ENCODE data around the gene CBR1.

Gene CBR1

GRCh38 chr21:36069713-36070583 is at the start of gene CBR1:
TSS of gene CBR1 (plus strand) at chr21:36070024. CDS start at chr21:36070116, 92 bp downstream.
- FAIRE-seq: no peak

DNA sequence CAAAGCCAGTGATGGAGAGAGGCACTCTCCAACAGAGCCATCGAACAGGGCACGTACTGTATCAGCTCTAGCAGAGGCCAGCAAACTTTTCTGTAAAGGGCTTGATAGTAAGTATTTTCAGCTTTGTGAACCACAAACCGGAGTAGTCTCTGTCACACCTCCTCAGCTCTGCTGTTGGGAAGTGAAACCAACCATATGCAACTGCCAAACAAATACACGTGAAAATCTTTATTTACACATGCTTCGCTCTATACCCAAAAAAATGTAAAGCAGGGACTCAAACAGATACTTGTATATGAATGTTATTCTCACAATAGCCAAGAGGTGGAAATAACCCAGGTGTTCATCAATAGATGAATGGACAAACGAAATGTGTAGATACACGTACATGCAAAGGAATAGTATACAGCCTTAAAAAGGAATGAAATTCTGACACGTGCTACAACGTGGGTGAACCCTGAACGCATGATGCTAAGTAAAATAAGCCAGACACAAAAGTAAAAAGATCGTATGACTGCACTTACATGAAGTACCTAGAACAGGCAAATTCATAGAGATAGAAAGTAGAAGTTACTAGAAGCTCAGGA is 48.5 kb upstream of the CBR1 start:
- no peak for FAIRE-seq

DNA sequence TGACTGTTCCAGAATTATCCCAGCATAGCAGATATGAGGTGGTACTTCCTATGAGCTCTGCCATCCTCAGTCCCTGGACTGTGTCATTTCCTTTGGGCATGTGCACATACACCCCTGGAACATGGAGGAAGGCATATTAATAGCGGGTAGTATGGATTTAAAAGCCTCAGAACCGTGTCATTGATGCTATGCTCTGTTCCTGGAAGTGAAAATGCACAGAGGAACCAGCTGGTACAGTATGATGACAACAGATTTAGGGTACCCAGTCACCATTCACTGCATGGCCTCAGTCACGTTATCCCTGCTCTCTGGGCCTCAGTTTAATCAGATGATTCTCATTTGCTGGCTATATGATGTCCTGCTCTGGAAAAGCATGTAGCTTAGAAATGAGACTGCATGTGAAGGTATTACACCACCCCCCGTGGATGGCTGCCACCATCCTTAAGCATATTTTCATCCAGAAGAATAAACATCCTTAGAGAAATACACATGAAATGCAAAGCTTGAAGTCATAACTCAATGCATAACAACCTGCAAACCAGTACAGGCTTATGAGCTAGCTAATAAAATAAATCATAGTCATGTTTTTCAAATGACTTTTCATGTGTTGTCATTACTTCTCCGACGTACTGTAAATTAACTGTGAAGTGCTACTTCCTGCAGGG is 47.3 kb upstream of the CBR1 start:
- no peak for FAIRE-seq

DNA sequence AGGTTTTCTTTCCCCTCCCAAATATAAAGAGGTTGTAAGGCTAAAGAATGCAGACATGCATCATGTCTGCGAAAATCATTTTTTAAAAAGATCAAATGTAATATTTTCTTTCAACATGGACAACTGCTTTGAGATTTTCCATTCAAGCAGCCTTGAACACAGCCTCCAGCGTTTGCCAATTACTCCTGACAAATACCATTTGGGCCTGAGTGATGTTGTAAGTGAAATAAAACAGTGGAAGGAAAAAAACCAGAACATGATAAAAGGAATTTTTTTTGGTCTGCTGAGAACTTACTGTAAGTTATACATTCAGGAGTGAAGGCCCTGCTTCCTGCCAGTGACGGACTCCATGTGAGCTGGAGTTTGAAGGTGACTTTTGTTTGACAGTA is 46.7 kb upstream of the CBR1 start:
- FAIRE-seq: no peak

DNA sequence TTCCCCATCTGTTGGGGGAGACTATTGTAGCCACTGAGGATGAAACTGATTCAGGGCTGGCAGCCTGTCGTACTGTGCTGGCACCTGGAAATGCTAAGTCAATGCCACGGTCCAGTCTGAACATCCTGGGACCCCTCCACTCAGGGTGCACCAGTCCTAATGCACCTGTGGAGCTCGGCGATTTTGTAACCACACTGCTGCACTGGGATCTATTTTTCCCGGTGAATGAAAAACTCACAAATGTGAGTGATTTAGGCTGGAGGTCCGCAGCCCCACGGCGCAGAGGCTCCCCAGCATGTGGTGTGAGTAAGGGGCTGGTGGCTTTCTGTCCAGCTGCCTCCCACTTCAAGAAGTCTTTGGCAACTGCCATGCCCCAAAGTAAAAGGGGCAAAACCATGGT is 45.0 kb upstream of the CBR1 start:
- no peak for FAIRE-seq

GRCh38 chr21:36027347-36027746 is 42.5 kb upstream of the CBR1 start:
- FAIRE-seq: no peak

GRCh38 chr21:36028127-36029069 is 41.4 kb upstream of the CBR1 start:
- no peak for FAIRE-seq

GRCh38 chr21:36029309-36029708 is 40.5 kb upstream of the CBR1 start:
- FAIRE-seq: no peak

DNA sequence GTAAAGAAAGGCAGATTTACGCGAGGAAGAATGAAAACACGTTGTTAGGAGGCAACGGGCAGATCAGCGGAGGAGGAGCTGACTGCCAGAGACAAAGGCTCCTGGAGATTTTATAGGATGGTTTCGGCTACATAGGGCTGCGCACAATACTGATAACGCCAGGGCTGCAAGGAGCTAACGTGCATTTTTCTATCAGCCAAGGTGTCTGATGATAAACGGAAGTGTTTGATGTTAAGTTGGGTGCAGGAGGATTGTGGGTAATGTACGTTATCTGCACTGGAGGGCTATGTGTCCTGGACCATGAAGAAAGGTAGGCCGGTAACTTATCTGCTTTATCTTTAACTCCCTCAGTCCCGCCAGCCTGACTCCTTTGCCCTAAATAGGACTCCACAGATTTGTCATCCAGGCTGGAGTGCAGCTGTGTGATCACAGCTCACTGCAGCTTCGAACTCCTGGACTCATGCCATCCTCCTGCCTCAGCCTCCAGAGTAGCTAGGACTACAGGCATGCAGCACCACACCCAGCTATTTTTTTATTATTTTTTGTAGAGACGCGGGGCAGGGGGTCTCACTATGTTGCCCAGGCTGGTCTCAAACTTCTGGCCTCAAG is 39.1 kb upstream of the CBR1 start:
- FAIRE-seq: no peak

- FAIRE-seq: no peak
Observed at GRCh38 chr21:36032647-36033406, 37.0 kb upstream of the CBR1 start.

- no peak for FAIRE-seq
Observed at GRCh38 chr21:36034211-36034913, 35.5 kb upstream of the CBR1 start.

DNA sequence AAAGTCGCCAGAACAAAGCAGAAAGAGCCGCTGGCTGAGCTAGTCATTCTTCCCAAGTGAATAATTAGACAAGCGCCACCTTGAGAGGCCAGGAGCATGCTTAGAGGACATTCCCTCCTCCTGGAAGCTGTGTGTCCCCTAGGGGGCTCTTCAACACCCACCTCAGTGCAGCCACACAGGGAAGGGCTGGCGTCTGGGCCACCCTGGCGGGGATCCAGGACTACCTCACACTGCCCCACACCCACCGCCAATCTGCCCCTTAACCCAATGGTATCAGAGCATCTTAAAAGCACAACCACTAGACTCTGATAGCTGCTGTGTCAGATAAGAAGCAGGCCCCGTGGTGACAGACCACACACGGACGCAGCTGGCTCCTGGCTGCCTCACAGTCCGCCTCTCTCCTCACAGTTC is 34.4 kb upstream of the CBR1 start:
- FAIRE-seq: no peak

DNA sequence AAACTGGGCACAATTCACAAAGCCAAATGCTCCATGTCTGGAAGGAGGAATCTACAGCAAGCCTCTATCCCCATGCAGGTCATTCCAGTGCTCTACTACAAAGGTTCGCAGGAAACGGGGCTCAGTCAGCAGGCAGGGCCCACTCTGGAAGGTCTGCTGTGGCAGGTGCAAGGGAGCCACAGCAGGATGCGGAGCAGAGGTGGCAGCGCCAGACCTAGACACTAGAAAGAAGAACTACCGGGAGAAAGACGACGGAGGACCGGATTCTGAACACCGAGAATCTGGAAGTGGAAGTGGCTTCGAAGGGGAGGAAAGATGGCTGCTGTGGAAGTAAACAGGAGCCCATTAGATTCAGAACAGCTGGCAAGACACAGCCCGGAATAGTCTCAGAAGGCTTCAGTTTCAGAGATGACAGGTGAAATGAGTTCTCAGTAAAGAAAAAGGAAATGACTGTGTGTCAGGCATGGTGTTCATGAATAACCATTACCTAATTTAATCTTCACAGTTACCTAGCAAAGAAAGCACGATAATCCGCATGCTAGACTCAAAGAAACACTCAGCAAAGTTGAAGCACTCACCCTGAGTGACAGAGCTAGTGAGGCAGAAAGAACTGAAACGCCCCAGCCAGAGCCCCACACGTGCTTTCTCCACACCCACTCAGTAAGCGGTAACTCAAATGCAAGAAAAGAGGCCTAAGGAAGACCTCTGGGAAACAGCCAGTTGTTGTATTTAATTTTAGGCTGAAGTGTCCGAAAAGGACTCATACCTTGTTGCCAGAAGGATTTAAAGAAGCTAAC is 30.9 kb upstream of the CBR1 start:
- no peak for FAIRE-seq

DNA sequence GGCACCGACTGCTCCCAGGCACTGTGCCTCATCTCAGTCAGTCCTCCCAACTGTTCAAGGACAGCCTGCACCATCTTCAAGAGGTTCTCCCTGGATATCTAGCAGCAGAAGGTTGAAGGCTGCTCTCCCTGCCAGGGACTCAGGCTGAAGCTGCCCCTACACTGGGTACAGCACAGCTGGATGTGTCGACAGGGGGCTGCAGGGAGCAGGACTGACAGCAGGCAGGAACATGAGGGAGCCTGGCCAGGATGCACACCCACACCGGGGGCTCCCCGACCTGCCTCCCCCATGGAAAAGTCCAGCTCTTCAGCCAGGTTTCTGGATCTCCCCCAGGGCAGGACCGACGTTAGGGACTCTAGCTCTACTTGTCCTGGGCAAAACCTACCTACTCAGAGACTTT is 30.0 kb upstream of the CBR1 start:
- no peak for FAIRE-seq

DNA sequence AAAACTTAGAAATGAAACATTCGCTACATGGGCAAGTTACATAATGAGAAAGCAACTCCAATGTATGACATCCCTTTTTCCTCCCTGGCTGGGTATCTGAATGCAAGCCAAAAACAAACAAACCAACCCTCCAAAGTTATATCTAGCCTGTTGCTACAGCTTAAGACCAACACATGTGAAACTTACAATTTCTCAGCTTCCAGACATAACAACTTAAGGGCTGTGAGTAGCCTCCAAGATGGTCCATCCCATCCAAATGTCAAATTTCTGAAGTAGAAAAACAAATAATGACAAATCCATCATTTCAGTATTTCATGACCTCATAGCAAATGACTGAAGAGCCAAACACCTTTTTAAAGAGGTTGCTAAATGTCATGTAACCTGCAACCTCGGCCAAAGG is 29.4 kb upstream of the CBR1 start:
- FAIRE-seq: no peak

DNA sequence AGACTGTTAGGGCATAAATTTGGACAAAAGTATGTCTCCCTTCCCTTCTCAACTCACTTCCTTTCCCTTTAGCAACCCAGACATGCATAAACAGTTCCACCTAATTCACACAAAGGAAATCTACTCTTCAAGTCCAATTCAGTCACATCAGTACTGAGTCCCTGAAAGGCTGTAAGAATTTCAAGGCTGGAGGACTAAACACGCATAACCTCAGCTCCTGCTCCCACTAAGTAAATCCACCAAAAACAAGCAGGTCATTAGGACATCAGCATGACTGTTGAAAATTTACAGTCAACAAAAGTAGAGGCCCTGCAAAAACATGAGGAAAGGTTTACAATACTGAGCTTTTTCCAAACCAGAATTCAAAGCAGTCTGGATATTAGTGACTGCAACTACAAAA is 27.9 kb upstream of the CBR1 start:
- FAIRE-seq: no peak

DNA sequence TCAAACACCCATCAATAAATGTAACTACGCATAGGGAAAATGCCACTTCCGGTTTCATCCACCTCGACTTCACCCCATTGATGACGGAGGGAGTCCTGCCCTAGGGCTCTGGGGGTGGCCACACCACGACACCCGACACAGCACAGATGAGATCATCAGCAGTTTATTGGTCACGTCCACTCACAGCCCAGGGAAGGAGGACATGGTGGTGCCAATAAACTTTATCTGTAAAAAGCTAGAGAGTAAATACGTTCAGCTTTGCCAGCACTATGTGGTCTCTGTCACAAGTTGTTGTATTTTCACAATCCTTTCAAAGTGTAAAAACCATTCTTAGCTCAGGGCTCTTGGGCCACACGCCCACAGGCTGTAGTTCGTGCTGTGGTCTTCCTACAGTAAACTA is 25.8 kb upstream of the CBR1 start:
- no peak for FAIRE-seq

DNA sequence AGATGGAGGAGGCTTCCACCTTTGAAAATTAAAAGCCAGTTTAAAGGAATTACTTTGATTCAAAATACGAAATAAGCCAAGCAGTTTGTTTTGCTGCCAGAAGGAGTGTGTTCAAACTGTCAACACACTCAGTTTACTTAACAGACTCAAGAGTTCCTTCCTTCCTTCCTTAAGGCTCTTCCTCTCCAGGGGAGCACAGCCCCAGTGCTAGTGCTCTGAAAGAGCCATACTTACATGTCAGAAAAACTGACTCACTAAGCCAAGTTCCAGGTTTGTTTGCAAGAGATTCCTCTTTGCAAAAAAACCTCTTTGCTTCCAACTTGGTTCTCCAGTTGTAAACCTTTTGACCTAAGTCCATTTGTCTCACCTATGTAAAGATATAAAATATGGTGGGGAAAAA is 23.8 kb upstream of the CBR1 start:
- FAIRE-seq: no peak

GRCh38 chr21:36047139-36047538 is 22.7 kb upstream of the CBR1 start:
- FAIRE-seq: no peak

GRCh38 chr21:36048357-36048756 is 21.5 kb upstream of the CBR1 start:
- no peak for FAIRE-seq
